CD4-positive, alpha-beta memory T cell (primary cell): ENCODE data around the gene METTL26. TPM values are rescaled to one million over a fixed set of nuclear protein-coding genes. Genes with fewer than 3 reads are reported as not detected.

Experiments used
- CTCF ChIA-PET: fragments of 350-600 bp; sonication (Branson Sonifier 250); formaldehyde crosslinking; loops from one replicate; lab custom pipeline; 2021; ENCODE audit warnings: inconsistent platforms; ENCODE audit not compliant: partially characterized antibody; lab: Charles Lee
- POLR2A ChIA-PET: fragments of 350-600 bp; sonication (Branson Sonifier 250); formaldehyde crosslinking; loops from one replicate; lab custom pipeline; 2021; ENCODE audit not compliant: partially characterized antibody; lab: Charles Lee
- DNase-seq, 5 donors: peaks; one replicate each; pipeline versions ENCODE4 v3.0.0 to v3.0.0-alpha.2; 2020 to 2022; ENCODE audit warnings: mixed read lengths in 1 of 5
- H3K27ac ChIP-seq: one replicate; pipeline ENCODE4 v1.7.0; 2013; ENCODE audit warnings: low read depth, low read length
- H3K27me3 ChIP-seq: 2 replicates; pipeline ENCODE4 v1.7.0; 2013; ENCODE audit warnings: mild to moderate bottlenecking, low read length, moderate library complexity; ENCODE audit not compliant: insufficient read depth
- H3K36me3 ChIP-seq: 2 replicates; pipeline ENCODE4 v1.7.0; 2013; ENCODE audit warnings: mild to moderate bottlenecking, low read length, moderate library complexity; ENCODE audit not compliant: insufficient read depth
- H3K4me1 ChIP-seq: 2 replicates; pipeline ENCODE4 v1.7.0; 2013; ENCODE audit warnings: mild to moderate bottlenecking, low read length, moderate library complexity; ENCODE audit not compliant: insufficient read depth
- H3K4me3 ChIP-seq, 2 donors: one replicate each; pipeline ENCODE4 v1.7.0; 2013; ENCODE audit warnings: low read length in 2 of 2, mild to moderate bottlenecking in 1 of 2
- H3K9me3 ChIP-seq, 2 donors: one replicate each; pipeline ENCODE4 v1.7.0; 2013; ENCODE audit warnings: low read length in 2 of 2, control low read depth in 1 of 2; ENCODE audit not compliant: control insufficient read depth in 1 of 2
- H3K27ac Mint-ChIP-seq, 7 donors: one replicate each; pipeline ENCODE4 v1.8.0; 2020 to 2021; ENCODE audit warnings: mixed read lengths in 7 of 7, mild to moderate bottlenecking in 6 of 7, inconsistent platforms in 3 of 7, moderate library complexity in 3 of 7
- H3K27me3 Mint-ChIP-seq, 2 donors: one replicate each; pipeline ENCODE4 v1.8.0; 2020 to 2021; ENCODE audit warnings: mixed read lengths in 2 of 2
- H3K36me3 Mint-ChIP-seq, 2 donors: one replicate each; pipeline ENCODE4 v1.8.0; 2020 to 2021; ENCODE audit warnings: mixed read lengths in 2 of 2, inconsistent platforms in 1 of 2, mild to moderate bottlenecking in 1 of 2
- H3K4me1 Mint-ChIP-seq, 4 donors: one replicate each; pipeline ENCODE4 v1.8.0; 2020 to 2021; ENCODE audit warnings: mixed read lengths in 4 of 4, mild to moderate bottlenecking in 1 of 4
- H3K4me3 Mint-ChIP-seq, 8 donors: one replicate each; pipeline ENCODE4 v1.8.0; 2020 to 2021; ENCODE audit warnings: mixed read lengths in 8 of 8, mild to moderate bottlenecking in 7 of 8, moderate library complexity in 6 of 8, inconsistent platforms in 3 of 8
- H3K9me3 Mint-ChIP-seq, 8 donors: one replicate each; pipeline ENCODE4 v1.8.0; 2020 to 2021; ENCODE audit warnings: mixed read lengths in 8 of 8, mild to moderate bottlenecking in 5 of 8, inconsistent platforms in 3 of 8, moderate library complexity in 1 of 8
- intact Hi-C: fragments of 100-400 bp; cut with micrococcal nuclease; formaldehyde crosslinking; loops from one replicate; pipeline ENCODE4 v1.15.1; 2023
- polyA plus RNA-seq, 2 donors: library from polyadenylated mRNA; unstranded; fragments of 300-500 nt; fragmentation: Illumina TruSeq; gene quantifications; one replicate each; pipeline ENCODE4 v1.2.3, GENCODE V29; 2021
- total RNA-seq, 2 experiments: library from RNA; stranded (reverse); gene quantifications; one replicate each; pipeline ENCODE4 v1.2.3, GENCODE V29; 2021

METTL26 gene
- total and polyA plus RNA-seq, 4 experiments from 2014 or later, result 68.4 to 106 (median 82.1) TPM

GRCh38 chr16:633336-634050, 2.6 kb downstream of the METTL26 start:
- no peak overlapping the region for H3K27ac ChIP-seq
- H3K9me3 ChIP-seq, result no peaks in the 10 kb centered on the region
- Mint-ChIP-seq H3K36me3 (peaks cover 0 to 7% of the 10 kb centered on the region in 2 donors), H3K4me1 (peaks cover 0 to 10% (median 5%) of the 10 kb centered on the region in 4 donors), H3K4me3 (no peak overlapping the region), H3K9me3 (peaks cover 0 to 7% (median 0%) of the 10 kb centered on the region in 8 donors), H3K27me3 (peaks cover 0 to 3% of the 10 kb centered on the region in 2 donors), H3K27ac (no peak overlapping the region)
- peaks cover 22% of the 10 kb centered on the region for H3K4me1 ChIP-seq
- intact Hi-C loops, result no loop called here
- DNase-seq, result no peak
- POLR2A ChIA-PET, result no interaction called here
- CTCF ChIA-PET, result no interaction called here
- no peaks in the 10 kb centered on the region for H3K36me3 ChIP-seq
- no peak overlapping the region for H3K4me3 ChIP-seq
- H3K27me3 ChIP-seq, result no peaks in the 10 kb centered on the region

GRCh38 chr16:632486-633335, 3.4 kb downstream of the METTL26 start:
- Histone ChIP-seq H3K4me3 (no peak overlapping the region), H3K36me3 (no peaks in the 10 kb centered on the region), H3K9me3 (no peaks in the 10 kb centered on the region), H3K27me3 (no peaks in the 10 kb centered on the region), H3K27ac (no peak overlapping the region), H3K4me1 (peaks cover 22% of the 10 kb centered on the region)
- Mint-ChIP-seq H3K4me3 (no peak overlapping the region), H3K27me3 (peaks cover 0 to 3% of the 10 kb centered on the region in 2 donors), H3K27ac (no peak overlapping the region), H3K4me1 (peaks cover 0 to 8% (median 5%) of the 10 kb centered on the region in 4 donors), H3K36me3 (peaks cover 0 to 7% of the 10 kb centered on the region in 2 donors), H3K9me3 (peaks cover 0 to 7% (median 0%) of the 10 kb centered on the region in 8 donors)
- ChIA-PET POLR2A (no interaction called here), CTCF (no interaction called here)
- DNase-seq, result no peak
- intact Hi-C loops, result no loop called here

- Histone ChIP-seq H3K27me3 (no peaks in the 10 kb centered on the region), H3K4me3 (no peak overlapping the region), H3K36me3 (no peaks in the 10 kb centered on the region), H3K4me1 (peaks cover 16% of the 10 kb centered on the region), H3K9me3 (no peaks in the 10 kb centered on the region), H3K27ac (no peak overlapping the region)
- Mint-ChIP-seq H3K4me1 (peaks cover 0 to 7% (median 2%) of the 10 kb centered on the region in 4 donors), H3K9me3 (peaks cover 0 to 7% (median 0%) of the 10 kb centered on the region in 8 donors), H3K36me3 (peaks cover 0 to 7% of the 10 kb centered on the region in 2 donors), H3K27ac (peak overlapping the region in 1 of 7 donors; percentile 12), H3K27me3 (peaks cover 0 to 3% of the 10 kb centered on the region in 2 donors), H3K4me3 (no peak overlapping the region)
- POLR2A ChIA-PET, result no interaction called here
- intact Hi-C loops, result no loop called here
- DNase-seq, result no peak
- CTCF ChIA-PET, result no interaction called here
Observed at GRCh38 chr16:631808-632358, 4.2 kb downstream of the METTL26 start.

- Histone ChIP-seq H3K4me1 (peaks cover 16% of the 10 kb centered on the region), H3K9me3 (no peaks in the 10 kb centered on the region), H3K27ac (no peak within 1 kb of the TSS), H3K4me3 (no peak within 1 kb of the TSS), H3K27me3 (no peaks in the 10 kb centered on the region), H3K36me3 (no peaks in the 10 kb centered on the region)
- no peaks in the 10 kb centered on the region for H3K9me3 Mint-ChIP-seq
- no peaks in the 10 kb centered on the region for H3K4me1 Mint-ChIP-seq
- ChIA-PET CTCF (no interaction called here), POLR2A (no interaction called here)
- intact Hi-C loops, result no loop called here
- DNase-seq, result no peak
- peaks cover 0 to 4% of the 10 kb centered on the region in 2 donors for H3K36me3 Mint-ChIP-seq
- no peak within 1 kb of the TSS for H3K4me3 Mint-ChIP-seq
- no peak within 1 kb of the TSS for H3K27ac Mint-ChIP-seq
- no peaks in the 10 kb centered on the region for H3K27me3 Mint-ChIP-seq
Observed at GRCh38 chr16:630815-631405, 5.2 kb downstream of the METTL26 start, which contains the start of gene WFIKKN1. Gene WFIKKN1, plus strand, starts transcription at chr16:630985. Its CDS starts 269 bp downstream, at chr16:631254.

- Histone ChIP-seq H3K4me1 (peaks cover 13% of the 10 kb centered on the region), H3K27ac (no peak overlapping the region), H3K27me3 (no peaks in the 10 kb centered on the region), H3K4me3 (no peak overlapping the region), H3K36me3 (no peaks in the 10 kb centered on the region), H3K9me3 (no peaks in the 10 kb centered on the region)
- H3K27ac Mint-ChIP-seq, result no peak overlapping the region
- H3K4me1 Mint-ChIP-seq, result no peaks in the 10 kb centered on the region
- intact Hi-C loops, result no loop called here
- H3K36me3 Mint-ChIP-seq, result peaks cover 0 to 7% of the 10 kb centered on the region in 2 donors
- ChIA-PET POLR2A (interaction anchor here (1.0 kb wide), 1 partner anchor 8 kb away, joined by 3 read pairs; no protein-coding TSS in a partner anchor), CTCF (no interaction called here)
- H3K9me3 Mint-ChIP-seq, result no peaks in the 10 kb centered on the region
- H3K27me3 Mint-ChIP-seq, result no peaks in the 10 kb centered on the region
- no peak for DNase-seq
- H3K4me3 Mint-ChIP-seq, result no peak overlapping the region
Observed at GRCh38 chr16:630249-630814, 5.8 kb downstream of the METTL26 start.

GRCh38 chr16:629833-630248, 6.3 kb downstream of the METTL26 start:
- Mint-ChIP-seq H3K27me3 (no peaks in the 10 kb centered on the region), H3K4me1 (no peaks in the 10 kb centered on the region), H3K4me3 (no peak overlapping the region), H3K27ac (no peak overlapping the region), H3K9me3 (no peaks in the 10 kb centered on the region), H3K36me3 (peaks cover 0 to 7% of the 10 kb centered on the region in 2 donors)
- Histone ChIP-seq H3K4me3 (no peak overlapping the region), H3K9me3 (no peaks in the 10 kb centered on the region), H3K27me3 (no peaks in the 10 kb centered on the region), H3K27ac (no peak overlapping the region), H3K36me3 (no peaks in the 10 kb centered on the region), H3K4me1 (peaks cover 8% of the 10 kb centered on the region)
- CTCF ChIA-PET, result no interaction called here
- no peak for DNase-seq
- intact Hi-C loops, result no loop called here
- POLR2A ChIA-PET, result interaction anchor here (1.0 kb wide), 1 partner anchor 9 kb away, joined by 3 read pairs; no protein-coding TSS in a partner anchor
